ENCODE data around the gene METTL2B. TPM values are rescaled to one million over a fixed set of nuclear protein-coding genes. Genes with fewer than 3 reads are reported as not detected.
"Not testable (repeated sequence)": the region's sequence is repeated elsewhere in the genome, so short reads cannot be mapped to it uniquely, and the experiment has no call there.

The METTL2B gene
- 10 to 100 TPM; 31.3 to 38.3 TPM for total RNA-seq

GRCh38 chr7:128476402-128477335 is at the start of gene METTL2B:
Gene METTL2B (plus strand): TSS chr7:128476748. CDS start chr7:128476766, 18 bp downstream.
- peak; percentile 93 for ATAC-seq

GRCh38 chr7:128427289-128427891 is 49.2 kb upstream of the METTL2B start:
- DNase-seq (no peak), ATAC-seq (peak; percentile 54)
- Mint-ChIP-seq H3K9me3 (ENCODE audit: low read depth) (no peaks in the 10 kb centered on the region), H3K27me3 (peaks cover 15% of the 10 kb centered on the region), H3K27ac (no peak overlapping the region), H3K4me3 (no peak overlapping the region), H3K36me3 (no peaks in the 10 kb centered on the region), H3K4me1 (peaks cover 22% of the 10 kb centered on the region)
- CTCF ChIA-PET: interaction anchor here (0.6 to 14.8 kb wide), 26 partner anchors 9 to 664 kb away, joined by 3 to 355 read pairs (median 8); partner anchors contain the start of genes HILPDA, IMPDH1, METTL2B and RBM28

More at GRCh38 chr7:128476402-128477335, at the start of gene METTL2B:
- not testable (repeated sequence) for H3K36me3 Mint-ChIP-seq; H3K27me3 Mint-ChIP-seq; H3K9me3 Mint-ChIP-seq (ENCODE audit: low read depth)
- Mint-ChIP-seq H3K4me1 (peaks cover 34% of the 10 kb centered on the region), H3K27ac (peak within 1 kb of the TSS; percentile 99), H3K4me3 (peak within 1 kb of the TSS; percentile 97)
- peak; percentile 97 for DNase-seq
- CTCF ChIA-PET: interaction anchor here (1.2 to 5.2 kb wide), 3 partner anchors 17 to 407 kb away, joined by 5 to 51 read pairs (median 17); no protein-coding TSS in a partner anchor

GRCh38 chr7:128430207-128430606 is 46.3 kb upstream of the METTL2B start:
- no peaks in the 10 kb centered on the region for H3K36me3 Mint-ChIP-seq
- CTCF ChIA-PET: interaction anchor here (1.3 to 14.8 kb wide), 5 partner anchors 22 to 453 kb away, joined by 5 to 355 read pairs (median 51); partner anchors contain the start of genes IMPDH1 and METTL2B
- no peak overlapping the region for H3K27ac Mint-ChIP-seq
- peaks cover 25% of the 10 kb centered on the region for H3K27me3 Mint-ChIP-seq
- ATAC-seq (no peak), DNase-seq (no peak)
- no peaks in the 10 kb centered on the region for H3K9me3 Mint-ChIP-seq (ENCODE audit: low read depth)
- H3K4me3 Mint-ChIP-seq: no peak overlapping the region
- peaks cover 13% of the 10 kb centered on the region for H3K4me1 Mint-ChIP-seq

- Mint-ChIP-seq H3K4me1 (peaks cover 13% of the 10 kb centered on the region), H3K27me3 (peaks cover 25% of the 10 kb centered on the region), H3K36me3 (no peaks in the 10 kb centered on the region), H3K9me3 (ENCODE audit: low read depth) (no peaks in the 10 kb centered on the region), H3K4me3 (no peak overlapping the region), H3K27ac (no peak overlapping the region)
- ATAC-seq (no peak), DNase-seq (no peak)
- CTCF ChIA-PET: interaction anchor here (3.2 to 14.8 kb wide), 3 partner anchors 23 to 30 kb away, joined by 20 to 355 read pairs (median 188); partner anchors contain the start of gene IMPDH1
These were observed 45.3 kb upstream of the METTL2B start for GRCh38 chr7:128431221-128431620.

GRCh38 chr7:128431754-128432153 is 44.8 kb upstream of the METTL2B start:
- H3K4me1 Mint-ChIP-seq: peaks cover 13% of the 10 kb centered on the region
- H3K9me3 Mint-ChIP-seq (ENCODE audit: low read depth): no peaks in the 10 kb centered on the region
- no peak overlapping the region for H3K27ac Mint-ChIP-seq
- ATAC-seq: no peak
- peaks cover 25% of the 10 kb centered on the region for H3K27me3 Mint-ChIP-seq
- DNase-seq: no peak
- H3K36me3 Mint-ChIP-seq: no peaks in the 10 kb centered on the region
- CTCF ChIA-PET: interaction anchor here (1.4 to 14.8 kb wide), 4 partner anchors 24 to 111 kb away, joined by 4 to 355 read pairs (median 12); partner anchors contain the start of gene IMPDH1
- H3K4me3 Mint-ChIP-seq: no peak overlapping the region

GRCh38 chr7:128434413-128435326 is 41.9 kb upstream of the METTL2B start:
- Mint-ChIP-seq H3K4me1 (peaks cover under 1% of the 10 kb centered on the region), H3K36me3 (no peaks in the 10 kb centered on the region), H3K27me3 (peaks cover 20% of the 10 kb centered on the region), H3K4me3 (no peak overlapping the region), H3K9me3 (ENCODE audit: low read depth) (no peaks in the 10 kb centered on the region), H3K27ac (no peak overlapping the region)
- CTCF ChIA-PET: interaction anchor here (1.3 to 14.8 kb wide), 6 partner anchors 8 to 198 kb away, joined by 4 to 355 read pairs (median 18); partner anchors contain the start of gene IMPDH1
- ATAC-seq (no peak), DNase-seq (no peak)

- no peak for DNase-seq
- H3K27me3 Mint-ChIP-seq: peaks cover 20% of the 10 kb centered on the region
- H3K27ac Mint-ChIP-seq: no peak overlapping the region
- H3K36me3 Mint-ChIP-seq: no peaks in the 10 kb centered on the region
- ATAC-seq: no peak
- H3K4me1 Mint-ChIP-seq: no peaks in the 10 kb centered on the region
- CTCF ChIA-PET: interaction anchor here (0.7 to 5.9 kb wide), 5 partner anchors 9 to 198 kb away, joined by 3 to 46 read pairs (median 4); no protein-coding TSS in a partner anchor
- H3K9me3 Mint-ChIP-seq (ENCODE audit: low read depth): no peaks in the 10 kb centered on the region
- no peak overlapping the region for H3K4me3 Mint-ChIP-seq
These were observed 41.2 kb upstream of the METTL2B start for GRCh38 chr7:128435327-128435686.

- no peaks in the 10 kb centered on the region for H3K4me1 Mint-ChIP-seq
- no peak overlapping the region for H3K27ac Mint-ChIP-seq
- no peaks in the 10 kb centered on the region for H3K9me3 Mint-ChIP-seq (ENCODE audit: low read depth)
- ATAC-seq (no peak), DNase-seq (no peak)
- no peaks in the 10 kb centered on the region for H3K36me3 Mint-ChIP-seq
- CTCF ChIA-PET: interaction anchor here (5.9 kb wide), 1 partner anchor 11 kb away, joined by 46 read pairs; no protein-coding TSS in a partner anchor
- no peak overlapping the region for H3K4me3 Mint-ChIP-seq
- peaks cover 13% of the 10 kb centered on the region for H3K27me3 Mint-ChIP-seq
These were observed 38.9 kb upstream of the METTL2B start for GRCh38 chr7:128437426-128438332.

- DNase-seq (no peak), ATAC-seq (no peak)
- peaks cover 4% of the 10 kb centered on the region for H3K27me3 Mint-ChIP-seq
- H3K27ac Mint-ChIP-seq: no peak overlapping the region
- H3K4me1 Mint-ChIP-seq: peaks cover 3% of the 10 kb centered on the region
- CTCF ChIA-PET: interaction anchor here (1.0 to 3.4 kb wide), 6 partner anchors 11 to 55 kb away, joined by 3 to 30 read pairs (median 4); no protein-coding TSS in a partner anchor
- H3K36me3 Mint-ChIP-seq: no peaks in the 10 kb centered on the region
- no peaks in the 10 kb centered on the region for H3K9me3 Mint-ChIP-seq (ENCODE audit: low read depth)
- H3K4me3 Mint-ChIP-seq: no peak overlapping the region
These were observed 34.2 kb upstream of the METTL2B start for GRCh38 chr7:128442356-128442755.

GRCh38 chr7:128443831-128444600 is 32.5 kb upstream of the METTL2B start:
- DNase-seq (no peak), ATAC-seq (no peak)
- CTCF ChIA-PET: interaction anchor here (0.9 to 1.9 kb wide), 7 partner anchors 10 to 46 kb away, joined by 3 to 10 read pairs (median 5); partner anchors contain the start of gene HILPDA
- H3K27me3 Mint-ChIP-seq: no peaks in the 10 kb centered on the region
- H3K27ac Mint-ChIP-seq: no peak overlapping the region
- no peaks in the 10 kb centered on the region for H3K9me3 Mint-ChIP-seq (ENCODE audit: low read depth)
- no peaks in the 10 kb centered on the region for H3K36me3 Mint-ChIP-seq
- peaks cover 3% of the 10 kb centered on the region for H3K4me1 Mint-ChIP-seq
- no peak overlapping the region for H3K4me3 Mint-ChIP-seq

GRCh38 chr7:128446306-128446705 is 30.2 kb upstream of the METTL2B start:
- Mint-ChIP-seq H3K4me1 (peaks cover 9% of the 10 kb centered on the region), H3K4me3 (no peak overlapping the region), H3K9me3 (ENCODE audit: low read depth) (no peaks in the 10 kb centered on the region), H3K27ac (no peak overlapping the region), H3K27me3 (peaks cover 11% of the 10 kb centered on the region), H3K36me3 (no peaks in the 10 kb centered on the region)
- CTCF ChIA-PET: interaction anchor here (0.9 to 1.6 kb wide), 2 partner anchors 12 to 13 kb away, joined by 4 read pairs; no protein-coding TSS in a partner anchor
- no peak for ATAC-seq
- DNase-seq: no peak
